Daoy (cell line): ENCODE data around the gene PRICKLE4. TPM values are rescaled to one million over a fixed set of nuclear protein-coding genes. Genes with fewer than 3 reads are reported as not detected.

ENCODE experiments used
- total RNA-seq: library from RNA; depleted of rRNA; stranded (reverse); fragments of >200 nt; shearing (Covaris generic); gene quantifications from 2 replicates; pipeline ENCODE4 v1.2.3, GENCODE V29; 2014; rRNA removed

Gene PRICKLE4
- total RNA-seq, 1 experiment from 2014 or later = not detected

Other genes with a start within 250 kb of the PRICKLE4 start
- 3.0 and 3.7 TPM in 2 replicates for gene FOXP4, start 234.4 kb upstream of the PRICKLE4 start, total RNA-seq
- gene MDFI, start 142.3 kb upstream of the PRICKLE4 start, total RNA-seq = 45.7 and 53.7 TPM in 2 replicates
- gene TFEB, start 45.2 kb upstream of the PRICKLE4 start, total RNA-seq = 4.0 and 8.1 TPM in 2 replicates
- not detected in 2 replicates for gene PGC, start 33.4 kb upstream of the PRICKLE4 start, total RNA-seq
- gene FRS3, start 882 bp upstream of the PRICKLE4 start, total RNA-seq = 0.74 and 2.3 TPM in 2 replicates
- 229 and 285 TPM in 2 replicates for gene TOMM6, start 6.9 kb downstream of the PRICKLE4 start, total RNA-seq
- gene USP49, start 114.6 kb downstream of the PRICKLE4 start, total RNA-seq = 0.83 and 3.9 TPM in 2 replicates
- gene MED20, start 140.4 kb downstream of the PRICKLE4 start, total RNA-seq = 32.1 and 45.1 TPM in 2 replicates
- gene BYSL, start 140.7 kb downstream of the PRICKLE4 start, total RNA-seq = 35.4 and 42.4 TPM in 2 replicates
- gene CCND3, start 161.0 kb downstream of the PRICKLE4 start, total RNA-seq = 43.3 and 51.6 TPM in 2 replicates